ENCODE data around the gene SENP5.

The SENP5 gene

GRCh38 chr3:196916221-196916620 lies 48.5 kb downstream of the SENP5 start:
- peaks cover 19% of the 10 kb centered on the region for H3K4me1 Mint-ChIP-seq
- ATAC-seq = no peak

GRCh38 chr3:196916995-196917394 lies 49.3 kb downstream of the SENP5 start:
- Mint-ChIP-seq H3K27me3 (no peaks in the 10 kb centered on the region), H3K4me3 (no peak overlapping the region)
- ATAC-seq = no peak

More at GRCh38 chr3:196916221-196916620, 48.5 kb downstream of the SENP5 start:
- Mint-ChIP-seq H3K4me3 (no peak overlapping the region), H3K27ac (no peak overlapping the region), H3K36me3 (peaks cover 61% of the 10 kb centered on the region), H3K27me3 (no peaks in the 10 kb centered on the region), H3K9me3 (peaks cover 4% of the 10 kb centered on the region)

GRCh38 chr3:196918968-196919367 lies 51.2 kb downstream of the SENP5 start:
- no peak for ATAC-seq
- H3K4me1 Mint-ChIP-seq = peaks cover 19% of the 10 kb centered on the region
- H3K4me3 Mint-ChIP-seq = no peak overlapping the region
- H3K9me3 Mint-ChIP-seq = peaks cover 4% of the 10 kb centered on the region
- no peak overlapping the region for H3K27ac Mint-ChIP-seq
- no peaks in the 10 kb centered on the region for H3K27me3 Mint-ChIP-seq
- peaks cover 46% of the 10 kb centered on the region for H3K36me3 Mint-ChIP-seq

More at GRCh38 chr3:196916995-196917394, 49.3 kb downstream of the SENP5 start:
- H3K4me1 Mint-ChIP-seq = peaks cover 19% of the 10 kb centered on the region
- peaks cover 53% of the 10 kb centered on the region for H3K36me3 Mint-ChIP-seq
- H3K27ac Mint-ChIP-seq = no peak overlapping the region
- H3K9me3 Mint-ChIP-seq = peaks cover 4% of the 10 kb centered on the region

GRCh38 chr3:196920733-196921132 lies 53.0 kb downstream of the SENP5 start:
- Mint-ChIP-seq H3K27me3 (no peaks in the 10 kb centered on the region), H3K27ac (no peak overlapping the region), H3K4me1 (peaks cover 19% of the 10 kb centered on the region), H3K9me3 (peaks cover 4% of the 10 kb centered on the region), H3K4me3 (no peak overlapping the region), H3K36me3 (peaks cover 28% of the 10 kb centered on the region)
- peak; percentile 68 for ATAC-seq

- Mint-ChIP-seq H3K4me3 (no peak overlapping the region), H3K9me3 (no peaks in the 10 kb centered on the region), H3K27me3 (no peaks in the 10 kb centered on the region), H3K27ac (peak overlapping the region; percentile 65), H3K36me3 (peaks cover 23% of the 10 kb centered on the region), H3K4me1 (peaks cover 35% of the 10 kb centered on the region)
- no peak for ATAC-seq
Measured at GRCh38 chr3:196927571-196928453, 60.1 kb downstream of the SENP5 start.

- Mint-ChIP-seq H3K4me3 (peak overlapping the region; percentile 64), H3K4me1 (peaks cover 37% of the 10 kb centered on the region), H3K9me3 (no peaks in the 10 kb centered on the region), H3K36me3 (peaks cover 35% of the 10 kb centered on the region), H3K27me3 (no peaks in the 10 kb centered on the region), H3K27ac (peak overlapping the region; percentile 92)
- ATAC-seq = peak; percentile 34
Measured at GRCh38 chr3:196931157-196931556, 63.4 kb downstream of the SENP5 start.

GRCh38 chr3:196931828-196932587 lies 64.3 kb downstream of the SENP5 start:
- no peaks in the 10 kb centered on the region for H3K27me3 Mint-ChIP-seq
- peaks cover 43% of the 10 kb centered on the region for H3K36me3 Mint-ChIP-seq
- H3K27ac Mint-ChIP-seq = peak overlapping the region; percentile 92
- H3K4me3 Mint-ChIP-seq = peak overlapping the region; percentile 64
- H3K9me3 Mint-ChIP-seq = no peaks in the 10 kb centered on the region
- H3K4me1 Mint-ChIP-seq = peaks cover 37% of the 10 kb centered on the region
- peak; percentile 94 for ATAC-seq

- H3K9me3 Mint-ChIP-seq = no peaks in the 10 kb centered on the region
- H3K4me1 Mint-ChIP-seq = peaks cover 37% of the 10 kb centered on the region
- no peaks in the 10 kb centered on the region for H3K27me3 Mint-ChIP-seq
- H3K4me3 Mint-ChIP-seq = peak overlapping the region; percentile 64
- peak; percentile 84 for ATAC-seq
- H3K27ac Mint-ChIP-seq = peak overlapping the region; percentile 92
- H3K36me3 Mint-ChIP-seq = peaks cover 49% of the 10 kb centered on the region
Measured at GRCh38 chr3:196932600-196932999, 64.9 kb downstream of the SENP5 start.

- no peaks in the 10 kb centered on the region for H3K27me3 Mint-ChIP-seq
- H3K9me3 Mint-ChIP-seq = no peaks in the 10 kb centered on the region
- peaks cover 45% of the 10 kb centered on the region for H3K4me1 Mint-ChIP-seq
- peaks cover 52% of the 10 kb centered on the region for H3K36me3 Mint-ChIP-seq
- no peak for ATAC-seq
- no peak overlapping the region for H3K27ac Mint-ChIP-seq
- no peak overlapping the region for H3K4me3 Mint-ChIP-seq
Measured at GRCh38 chr3:196936288-196936687, 68.6 kb downstream of the SENP5 start.

- peaks cover 59% of the 10 kb centered on the region for H3K36me3 Mint-ChIP-seq
- H3K27me3 Mint-ChIP-seq = no peaks in the 10 kb centered on the region
- no peak overlapping the region for H3K4me3 Mint-ChIP-seq
- H3K4me1 Mint-ChIP-seq = peaks cover 37% of the 10 kb centered on the region
- H3K9me3 Mint-ChIP-seq = no peaks in the 10 kb centered on the region
- no peak for ATAC-seq
- H3K27ac Mint-ChIP-seq = no peak overlapping the region
Measured at GRCh38 chr3:196938124-196938523, 70.4 kb downstream of the SENP5 start.

GRCh38 chr3:196938576-196938975 lies 70.9 kb downstream of the SENP5 start:
- Mint-ChIP-seq H3K4me1 (peaks cover 42% of the 10 kb centered on the region), H3K27me3 (no peaks in the 10 kb centered on the region), H3K4me3 (no peak overlapping the region), H3K36me3 (peaks cover 59% of the 10 kb centered on the region), H3K27ac (peak overlapping the region; percentile 98), H3K9me3 (no peaks in the 10 kb centered on the region)
- ATAC-seq = no peak

- Mint-ChIP-seq H3K4me1 (peaks cover 63% of the 10 kb centered on the region), H3K36me3 (peaks cover 48% of the 10 kb centered on the region), H3K27me3 (no peaks in the 10 kb centered on the region), H3K27ac (peak overlapping the region; percentile 98), H3K9me3 (no peaks in the 10 kb centered on the region), H3K4me3 (peak overlapping the region; percentile 97)
- ATAC-seq = peak; percentile 59
Measured at GRCh38 chr3:196941729-196942225, 74.1 kb downstream of the SENP5 start.

GRCh38 chr3:196942226-196942914 lies 74.7 kb downstream of the SENP5 start, which contains the start of gene NCBP2:
TSS of gene NCBP2 (minus strand) at chr3:196942528. CDS start at chr3:196942503, 25 bp downstream.
- Mint-ChIP-seq H3K27ac (peak within 1 kb of the TSS; percentile 98), H3K36me3 (peaks cover 44% of the 10 kb centered on the region), H3K27me3 (no peaks in the 10 kb centered on the region), H3K4me3 (peak within 1 kb of the TSS; percentile 97), H3K4me1 (peaks cover 69% of the 10 kb centered on the region), H3K9me3 (no peaks in the 10 kb centered on the region)
- ATAC-seq = peak; percentile 97

- no peaks in the 10 kb centered on the region for H3K27me3 Mint-ChIP-seq
- H3K4me1 Mint-ChIP-seq = peaks cover 71% of the 10 kb centered on the region
- peak overlapping the region; percentile 98 for H3K27ac Mint-ChIP-seq
- no peak for ATAC-seq
- H3K9me3 Mint-ChIP-seq = no peaks in the 10 kb centered on the region
- peaks cover 44% of the 10 kb centered on the region for H3K36me3 Mint-ChIP-seq
- peak overlapping the region; percentile 97 for H3K4me3 Mint-ChIP-seq
Measured at GRCh38 chr3:196942915-196943277, 75.2 kb downstream of the SENP5 start.
